ENCODE measurements around the gene PRKCA. TPM values are rescaled to one million over a fixed set of nuclear protein-coding genes. Genes with fewer than 3 reads are reported as not detected.

The PRKCA gene
- total RNA-seq, 1 donor from 2014 or later, result 168 TPM

GRCh38 chr17:66564992-66565465, 262.6 kb downstream of the PRKCA start:
- intact Hi-C loops (cut with DNase I), result no loop called here
- no peak for DNase-seq (ENCODE audit: low spot score)
- ATAC-seq, result no peak

GRCh38 chr17:66567234-66568170, 265.1 kb downstream of the PRKCA start:
- intact Hi-C loops (cut with DNase I), result no loop called here
- DNase-seq (ENCODE audit: low spot score) (peak; percentile 90), ATAC-seq (peak; percentile 84)

- intact Hi-C loops (cut with DNase I), result no loop called here
- ATAC-seq (no peak), DNase-seq (ENCODE audit: low spot score) (no peak)
Measured at GRCh38 chr17:66569572-66569971, 267.2 kb downstream of the PRKCA start.

DNA sequence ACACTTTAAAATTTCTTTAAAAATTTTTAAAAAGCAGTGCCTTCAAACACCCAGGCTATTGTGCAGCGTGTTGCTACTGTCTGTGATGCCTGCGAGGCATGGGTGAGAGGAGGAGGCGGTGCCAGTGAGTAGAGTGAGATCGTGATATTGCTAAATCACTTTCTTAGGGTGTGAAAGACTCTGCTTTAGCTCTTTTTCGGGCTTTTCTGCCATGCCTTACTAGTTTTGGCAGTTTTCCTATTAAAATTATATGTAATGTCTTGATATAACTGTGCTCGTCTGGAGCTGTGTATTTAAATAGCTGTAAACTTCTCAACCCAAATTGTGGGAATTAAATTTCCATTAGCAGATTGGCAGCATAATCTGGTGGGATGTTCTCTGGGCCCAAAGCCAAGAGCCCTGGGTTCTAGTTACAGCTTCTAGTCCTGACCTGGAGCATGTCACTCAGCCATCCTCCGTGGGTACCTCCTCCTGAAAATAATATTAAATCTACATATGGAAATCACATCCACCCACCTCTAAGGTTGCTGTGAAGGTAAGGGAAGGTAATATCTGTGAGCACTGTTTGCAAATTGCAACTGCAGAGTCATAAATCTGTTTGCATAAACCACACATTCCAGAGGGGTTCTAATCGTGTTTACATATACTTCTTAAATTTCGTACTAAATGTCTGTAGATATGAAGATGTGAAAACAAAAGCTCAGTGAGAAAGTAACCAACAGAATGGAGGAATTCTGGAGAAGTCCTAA, 268.2 kb downstream of the PRKCA start:
- no peak for ATAC-seq
- intact Hi-C loops (cut with DNase I), result no loop called here

GRCh38 chr17:66571745-66572144, 269.3 kb downstream of the PRKCA start:
- intact Hi-C loops (cut with DNase I), result no loop called here
- ATAC-seq (no peak), DNase-seq (ENCODE audit: low spot score) (no peak)

More for the DNA sequence above, 268.2 kb downstream of the PRKCA start:
- no peak for DNase-seq (ENCODE audit: low spot score)

- ATAC-seq (no peak), DNase-seq (ENCODE audit: low spot score) (no peak)
- intact Hi-C loops (cut with DNase I), result no loop called here
Measured at GRCh38 chr17:66573078-66573477, 270.7 kb downstream of the PRKCA start.

GRCh38 chr17:66574123-66574522, 271.7 kb downstream of the PRKCA start:
- DNase-seq (ENCODE audit: low spot score) (no peak), ATAC-seq (no peak)
- intact Hi-C loops (cut with DNase I), result no loop called here

- DNase-seq (ENCODE audit: low spot score) (no peak), ATAC-seq (no peak)
- intact Hi-C loops (cut with DNase I), result no loop called here
Measured at GRCh38 chr17:66576473-66576872, 274.1 kb downstream of the PRKCA start.

DNA sequence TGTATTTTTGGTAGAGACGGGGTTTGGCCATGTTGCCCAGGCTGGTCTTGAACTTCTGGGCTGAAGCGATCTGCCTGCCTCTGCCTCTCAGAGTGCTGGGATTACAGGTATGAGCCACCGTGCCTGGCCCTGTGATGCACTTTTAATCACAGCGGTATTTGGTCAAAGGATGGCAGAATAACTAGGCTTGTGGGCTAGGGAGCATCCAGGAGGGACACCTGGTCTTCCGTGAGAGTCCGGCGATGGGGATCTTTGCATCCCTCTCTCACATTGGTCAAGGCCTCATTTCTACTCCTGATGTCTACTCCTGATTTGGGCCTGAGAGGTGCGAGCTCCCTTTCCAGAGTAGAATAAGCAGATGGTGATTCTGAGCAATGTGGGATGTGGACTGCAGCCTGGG, 274.6 kb downstream of the PRKCA start:
- ATAC-seq (no peak), DNase-seq (ENCODE audit: low spot score) (no peak)
- intact Hi-C loops (cut with DNase I), result no loop called here

- ATAC-seq (peak; percentile 24), DNase-seq (ENCODE audit: low spot score) (no peak)
- intact Hi-C loops (cut with DNase I), result no loop called here
Measured at GRCh38 chr17:66578781-66579489, 276.5 kb downstream of the PRKCA start.

DNA sequence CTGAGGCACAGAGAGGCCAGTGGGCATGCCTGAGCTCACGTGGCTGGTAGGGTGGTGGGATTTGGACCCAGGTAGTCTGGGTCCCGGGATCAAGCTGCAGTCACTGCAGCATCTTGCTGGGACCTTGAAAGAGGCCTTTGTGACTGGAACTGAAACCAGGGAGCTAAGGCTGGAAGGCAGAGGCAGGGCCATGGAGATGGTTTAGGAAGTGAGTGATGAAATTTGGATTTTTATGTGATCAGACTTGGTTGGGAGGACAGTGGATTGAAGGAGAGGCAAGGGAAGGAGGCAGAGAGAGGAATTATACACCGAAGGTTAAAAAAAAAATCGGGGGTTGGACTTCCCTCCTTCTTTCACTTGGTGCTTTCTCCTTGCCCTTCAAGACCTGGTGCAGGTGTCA, 277.1 kb downstream of the PRKCA start:
- ATAC-seq, result peak; percentile 50
- no peak for DNase-seq (ENCODE audit: low spot score)
- intact Hi-C loops (cut with DNase I), result no loop called here

GRCh38 chr17:66580184-66580955, 278.0 kb downstream of the PRKCA start:
- intact Hi-C loops (cut with DNase I), result no loop called here
- peak; percentile 66 for DNase-seq (ENCODE audit: low spot score)
- ATAC-seq, result peak; percentile 85

- no peak for DNase-seq (ENCODE audit: low spot score)
Measured at GRCh38 chr17:66580956-66581391, 278.6 kb downstream of the PRKCA start.

DNA sequence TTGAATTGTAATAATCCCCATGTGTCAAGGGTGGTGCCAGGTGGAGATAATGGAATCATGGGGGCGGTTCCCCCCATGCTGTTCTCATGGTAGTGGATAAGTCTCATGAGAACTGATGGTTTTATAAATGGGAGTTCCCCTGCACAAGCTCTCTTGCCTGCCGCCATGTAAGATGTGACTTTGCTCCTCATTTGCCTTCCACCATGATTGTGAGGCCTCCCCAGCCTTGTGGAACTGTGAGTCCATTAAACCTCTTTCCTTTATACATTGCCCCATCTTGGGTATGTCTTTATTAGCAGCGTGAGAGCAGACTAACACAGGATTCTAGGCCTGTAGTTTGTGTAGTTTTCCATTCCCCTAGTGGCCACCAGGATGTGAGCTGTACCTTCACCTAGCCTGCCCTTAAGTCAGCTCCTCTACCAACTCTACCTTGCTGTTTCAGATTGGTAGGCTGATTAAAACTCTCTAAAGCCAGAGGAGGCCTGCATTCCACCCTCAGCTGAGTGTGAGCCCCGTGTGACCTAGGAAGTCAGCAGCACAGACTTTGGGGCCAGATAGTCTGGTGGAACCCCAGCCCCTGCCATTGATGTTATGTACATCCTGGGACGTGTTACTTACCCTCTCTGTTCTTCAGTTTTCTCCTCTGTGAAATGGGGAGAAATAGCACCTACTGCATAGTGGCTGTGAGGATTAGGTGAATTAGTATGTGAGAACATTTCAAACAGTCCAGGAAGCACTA, 280.1 kb downstream of the PRKCA start:
- DNase-seq (ENCODE audit: low spot score) (no peak), ATAC-seq (no peak)
- intact Hi-C loops (cut with DNase I), result no loop called here

More at GRCh38 chr17:66580956-66581391, 278.6 kb downstream of the PRKCA start:
- intact Hi-C loops (cut with DNase I), result no loop called here
- peak; percentile 42 for ATAC-seq

GRCh38 chr17:66583112-66583748, 280.8 kb downstream of the PRKCA start:
- intact Hi-C loops (cut with DNase I), result no loop called here
- ATAC-seq (no peak), DNase-seq (ENCODE audit: low spot score) (no peak)

GRCh38 chr17:66584927-66585326, 282.5 kb downstream of the PRKCA start:
- DNase-seq (ENCODE audit: low spot score) (no peak), ATAC-seq (no peak)
- intact Hi-C loops (cut with DNase I), result no loop called here

GRCh38 chr17:66585472-66585871, 283.1 kb downstream of the PRKCA start:
- no peak for DNase-seq (ENCODE audit: low spot score)
- no peak for ATAC-seq
- intact Hi-C loops (cut with DNase I), result no loop called here
